Dermis blood vessel endothelial cell (primary cell): ENCODE results near the gene GPR148. TPM values are rescaled to one million over a fixed set of nuclear protein-coding genes. Genes with fewer than 3 reads are reported as not detected.

Experiments used
- DNase-seq: peaks from one replicate; pipeline ENCODE4 v3.0.0; 2010
- total RNA-seq: library from RNA; depleted of rRNA; stranded (reverse); fragments of >200 nt; gene quantifications from 2 replicates; pipeline ENCODE4 v1.2.3, GENCODE V29; 2014

Gene GPR148
- total RNA-seq, 1 donor from 2014 or later = not detected

DNA sequence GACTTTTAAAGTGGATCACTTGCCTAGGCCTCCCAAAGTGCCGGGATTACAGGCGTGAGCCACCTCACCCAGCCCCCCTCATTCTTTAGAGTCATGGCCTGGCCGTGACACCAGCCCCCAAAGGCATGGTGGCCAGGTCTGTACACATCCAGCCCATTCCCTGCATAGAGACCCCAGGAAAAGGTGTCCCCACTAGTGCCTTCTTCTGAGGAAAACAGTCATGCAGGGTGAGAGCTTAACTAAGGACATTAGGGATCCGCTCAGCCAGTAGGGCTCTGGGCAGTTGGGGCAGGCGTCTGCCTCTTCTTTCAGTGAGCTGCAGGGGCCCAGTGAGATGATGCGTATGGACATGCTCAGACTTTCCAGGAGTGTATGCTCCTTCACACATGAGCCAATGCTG is 20.8 kb downstream of the GPR148 start:
- DNase-seq = no peak

- DNase-seq = no peak
Observed at GRCh38 chr2:130754811-130755210, 25.9 kb downstream of the GPR148 start.

- no peak for DNase-seq
Observed at GRCh38 chr2:130755256-130756052, 26.6 kb downstream of the GPR148 start, which contains the start of gene AMER3. Gene AMER3, plus strand, starts transcription at chr2:130755540. Its CDS starts 6,533 bp downstream, at chr2:130762073.

GRCh38 chr2:130756053-130756873 is 27.4 kb downstream of the GPR148 start:
- peak; percentile 52 for DNase-seq

DNA sequence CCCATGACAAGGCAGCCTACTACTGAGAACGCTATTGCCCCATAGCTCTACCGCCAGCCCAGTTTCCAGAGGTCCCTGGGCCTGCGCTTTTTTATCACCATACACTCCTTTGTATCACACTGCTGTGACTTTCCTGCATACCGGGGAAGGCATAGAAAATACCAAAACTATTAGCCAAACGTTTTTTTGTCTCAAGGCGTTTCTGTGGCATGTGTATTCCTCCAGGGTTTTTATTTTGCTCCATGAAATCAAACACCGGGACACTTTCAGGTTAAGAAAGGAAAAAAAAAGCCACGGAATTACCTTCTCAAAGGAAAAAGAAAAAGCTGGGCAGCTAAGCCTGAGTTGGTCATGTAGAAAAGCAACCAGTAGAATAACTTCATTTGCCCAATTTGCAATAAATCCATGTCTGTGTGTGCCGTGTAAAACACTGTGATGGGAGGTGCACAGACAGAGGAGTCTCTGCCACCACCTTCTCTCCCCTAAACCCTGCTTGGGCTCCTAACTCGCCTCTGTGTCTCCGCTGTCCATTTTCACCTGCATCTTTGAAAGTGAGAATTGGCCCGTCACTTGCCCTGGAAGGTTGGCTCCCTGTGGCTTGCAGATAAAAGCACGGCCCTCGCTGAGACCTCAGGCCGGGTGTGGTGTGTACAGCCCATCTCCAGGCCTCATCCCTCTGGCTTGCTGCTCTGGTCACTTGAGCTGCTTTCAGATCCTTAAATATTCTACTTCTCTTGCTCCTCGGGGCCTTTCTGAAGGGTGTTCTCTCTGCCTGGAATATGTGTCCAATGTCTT is 28.2 kb downstream of the GPR148 start:
- DNase-seq = no peak

- DNase-seq = no peak
Observed at GRCh38 chr2:130759906-130760753, 31.3 kb downstream of the GPR148 start.

DNA sequence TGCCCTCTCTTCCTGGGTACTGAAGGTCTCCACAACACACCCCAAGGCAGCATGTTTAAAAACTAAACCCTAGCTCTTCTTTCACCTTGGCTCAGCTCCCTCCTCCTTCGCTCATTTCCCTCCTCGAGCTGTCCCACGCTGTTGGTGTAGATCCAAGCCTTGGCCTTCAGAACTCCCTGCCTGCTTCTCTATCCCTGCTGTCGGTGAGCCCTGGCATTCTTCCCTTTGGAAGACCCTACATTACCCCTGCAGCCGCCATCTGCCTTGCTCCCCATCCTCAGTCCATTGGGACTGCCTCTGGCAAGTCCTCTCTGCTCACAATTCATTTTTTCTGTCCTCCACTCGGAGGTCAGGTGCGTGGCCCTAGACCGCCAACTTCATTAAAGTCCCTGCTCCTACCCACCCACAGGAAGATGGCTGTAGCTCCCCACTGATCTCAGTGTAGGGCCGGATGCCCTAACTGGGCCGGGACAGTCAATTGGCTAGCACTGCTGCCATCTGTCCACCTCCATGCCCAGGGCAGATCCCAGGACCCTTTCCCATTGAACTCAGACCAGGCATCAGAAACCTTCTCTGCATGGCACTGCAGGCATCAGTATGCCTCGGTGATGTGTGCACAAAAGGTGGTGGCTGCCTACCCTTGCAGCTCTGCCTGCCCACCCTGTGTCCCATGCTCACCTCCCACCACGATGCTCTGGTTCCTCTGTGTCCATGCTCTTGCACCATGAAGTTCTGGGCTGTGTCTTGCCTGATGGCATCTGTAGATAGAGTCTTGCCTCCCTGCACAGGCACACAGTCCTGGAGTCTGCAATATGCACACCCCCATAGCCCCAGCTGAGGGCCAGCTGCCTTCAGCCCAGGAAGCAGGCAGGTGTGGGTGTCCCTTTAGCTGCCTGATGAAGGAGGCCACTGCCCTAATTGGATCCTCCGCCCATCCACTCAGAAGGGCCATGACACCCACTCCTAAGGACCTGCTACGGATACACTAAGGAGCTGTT is 32.2 kb downstream of the GPR148 start:
- no peak for DNase-seq

DNA sequence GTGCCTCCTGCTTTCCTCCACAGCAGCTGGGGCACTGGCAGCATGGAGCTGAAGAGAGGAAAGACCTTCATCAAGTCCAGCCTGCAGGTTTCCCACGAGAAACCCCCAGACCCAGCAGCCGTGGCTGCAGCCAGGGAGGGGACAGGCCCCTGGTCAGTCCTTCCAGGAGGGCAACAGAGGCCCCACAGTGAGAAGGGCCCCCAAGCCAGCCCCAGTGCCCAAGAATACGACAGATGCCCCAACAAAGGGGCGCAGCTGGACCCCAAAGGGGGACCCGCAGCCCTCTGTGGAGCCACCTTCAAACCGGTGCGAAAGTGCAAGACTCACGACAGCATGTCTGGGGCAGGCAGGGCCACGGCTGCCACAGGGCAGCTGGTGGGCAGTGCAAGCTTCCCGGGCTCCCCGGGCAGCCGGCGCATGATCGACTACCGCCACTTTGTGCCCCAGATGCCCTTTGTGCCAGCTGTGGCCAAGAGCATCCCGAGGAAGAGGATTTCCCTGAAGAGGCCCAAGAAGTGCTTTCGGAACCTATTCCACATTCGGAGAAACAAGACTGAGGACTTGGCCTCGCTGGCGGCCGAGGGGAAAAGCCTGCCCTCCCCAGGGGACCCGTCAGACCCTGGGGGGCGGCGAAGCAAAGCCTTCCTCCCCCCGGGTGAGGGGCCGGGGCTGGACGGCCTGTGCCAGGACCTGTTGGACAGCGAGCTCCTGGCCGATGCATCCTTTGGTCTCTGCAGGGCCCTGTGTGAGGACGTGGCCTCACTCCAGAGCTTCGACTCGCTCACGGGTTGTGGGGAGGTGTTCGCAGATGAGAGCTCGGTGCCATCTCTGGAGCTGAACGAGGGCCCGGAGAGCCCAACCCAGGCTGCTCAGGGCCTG is 33.4 kb downstream of the GPR148 start:
- no peak for DNase-seq

DNA sequence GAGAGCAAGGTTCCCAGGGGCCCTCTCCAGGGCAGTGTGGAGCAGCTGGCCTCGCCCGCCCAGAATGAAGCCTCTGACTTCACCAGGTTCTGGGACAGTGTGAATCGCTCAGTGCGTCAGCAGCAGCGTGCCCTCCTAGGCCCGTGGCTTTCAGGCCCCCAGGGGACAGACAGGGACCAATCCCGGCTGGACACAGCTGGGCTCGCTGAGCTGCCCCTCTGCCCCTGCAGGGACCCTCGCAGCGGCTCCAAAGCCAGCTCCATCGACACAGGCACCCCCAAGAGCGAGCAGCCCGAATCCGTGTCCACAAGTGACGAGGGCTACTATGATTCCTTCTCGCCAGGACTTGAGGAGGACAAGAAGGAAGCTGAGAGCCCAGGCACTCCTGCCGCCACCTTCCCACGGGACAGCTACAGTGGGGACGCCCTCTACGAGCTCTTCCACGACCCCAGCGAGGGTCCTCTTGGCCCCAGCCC is 34.1 kb downstream of the GPR148 start:
- DNase-seq = no peak

DNA sequence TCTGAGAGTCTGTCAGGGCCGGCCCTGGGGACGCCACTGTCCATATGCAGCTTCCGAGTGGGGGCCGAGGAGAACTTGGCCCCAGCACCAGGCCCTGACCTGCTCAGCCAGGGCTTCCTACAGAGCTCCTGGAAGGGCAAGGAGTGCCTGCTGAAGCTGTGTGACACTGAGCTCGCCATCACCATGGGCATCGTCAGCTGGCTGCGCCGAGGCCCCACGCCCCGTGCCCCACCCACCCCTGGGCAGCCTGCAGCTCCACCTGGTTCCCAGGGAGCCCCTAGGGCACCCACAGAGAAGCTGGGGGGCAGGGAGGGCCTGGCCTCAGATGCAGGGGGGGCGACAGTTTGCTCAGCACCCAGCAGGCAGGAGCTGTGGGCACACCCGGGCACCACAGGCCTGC is 34.5 kb downstream of the GPR148 start:
- DNase-seq = no peak

GRCh38 chr2:130764035-130764820 is 35.4 kb downstream of the GPR148 start:
- DNase-seq = no peak

DNA sequence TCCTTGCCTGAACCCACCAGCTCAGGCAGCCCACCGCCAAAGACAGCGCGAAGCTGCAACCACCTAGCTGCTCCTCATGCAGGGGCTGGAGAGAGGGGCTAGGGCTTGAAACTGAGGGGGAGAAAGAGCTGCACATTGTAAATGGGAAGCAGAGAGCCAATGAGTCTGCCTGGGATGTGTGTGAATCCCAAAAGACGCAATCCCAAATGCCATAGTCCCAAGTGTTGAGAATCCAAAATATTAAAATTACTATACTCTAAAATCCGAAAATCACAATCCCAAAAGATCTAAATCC is 35.9 kb downstream of the GPR148 start:
- DNase-seq = no peak

DNA sequence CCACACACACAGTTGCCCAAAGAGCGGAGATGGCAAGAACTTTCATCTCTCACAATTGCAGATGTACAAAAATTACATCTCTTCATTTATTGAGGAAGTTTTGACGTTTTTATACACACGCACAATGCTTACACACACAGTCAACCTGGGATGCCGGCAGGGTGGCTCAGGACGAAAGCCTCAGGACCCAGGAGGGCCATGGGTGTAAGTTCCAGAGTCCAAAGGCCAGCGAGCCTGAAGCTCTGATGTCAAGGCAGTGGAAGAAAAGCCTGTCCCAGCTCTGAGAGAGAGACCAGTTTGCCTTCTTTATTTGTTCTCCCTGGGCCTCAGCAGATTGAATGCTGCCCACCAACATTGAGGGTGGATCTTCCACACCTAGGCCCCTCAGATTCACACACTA is 36.6 kb downstream of the GPR148 start:
- no peak for DNase-seq

GRCh38 chr2:130766037-130766436 is 37.2 kb downstream of the GPR148 start:
- DNase-seq = no peak

- DNase-seq = no peak
Observed at GRCh38 chr2:130766711-130767407, 38.0 kb downstream of the GPR148 start.

GRCh38 chr2:130767408-130767775 is 38.5 kb downstream of the GPR148 start:
- DNase-seq = no peak

DNA sequence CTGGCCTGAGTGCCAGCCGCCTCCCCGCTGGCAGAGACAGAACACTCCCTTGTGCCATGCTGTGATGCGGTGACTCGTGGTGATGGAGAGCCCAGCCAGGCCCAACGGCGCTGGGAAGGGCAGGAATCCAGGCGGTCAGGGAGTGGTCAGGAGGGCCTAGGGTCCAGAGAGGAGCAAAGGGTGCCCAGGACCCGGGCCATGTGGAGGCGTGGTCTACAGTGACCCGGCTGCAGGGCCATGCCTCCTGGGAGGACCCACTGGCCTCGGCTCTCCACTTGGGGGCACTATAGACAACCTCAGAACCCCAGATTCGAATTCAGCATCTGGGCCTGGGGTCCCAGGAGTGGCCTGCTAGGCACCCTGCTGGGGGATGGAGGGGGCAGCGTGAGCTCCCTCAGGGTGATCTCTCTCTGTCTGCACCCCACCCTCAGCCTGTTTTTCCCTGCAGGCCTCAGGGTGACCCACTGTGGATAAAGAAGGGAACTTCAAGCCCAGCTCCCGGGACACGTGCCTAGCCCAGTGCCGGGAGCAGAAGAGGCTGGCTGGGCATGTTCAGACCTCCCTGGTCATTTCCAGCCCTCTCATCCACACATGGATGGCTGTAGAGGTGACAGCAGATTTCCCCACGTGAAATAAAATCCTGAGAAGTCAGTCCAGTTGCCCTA is 39.5 kb downstream of the GPR148 start:
- no peak for DNase-seq
